Measurements from ENCODE around the gene B4GALT2. TPM values are rescaled to one million over a fixed set of nuclear protein-coding genes. Genes with fewer than 3 reads are reported as not detected.

The B4GALT2 gene
- total RNA-seq, 1 experiment from 2014 or later, result 76.8 TPM

GRCh38 chr1:44014365-44015104 is 35.5 kb downstream of the B4GALT2 start:
- ATAC-seq, result no peak
- POLR2A ChIA-PET, result interaction anchor here (0.7 kb wide), 1 partner anchor 561 kb away, joined by 3 read pairs; the partner anchor contains the start of gene HYI
- intact Hi-C loops (cut with micrococcal nuclease), result no loop called here

More at GRCh38 chr1:44014365-44015104, 35.5 kb downstream of the B4GALT2 start:
- Histone ChIP-seq H3K9me3 (ENCODE audit: control insufficient read depth in 1 of 2, insufficient read depth in 1 of 2, low read depth in 1 of 2, low read length in 2 of 2) (no peaks in the 10 kb centered on the region), H4K20me1 (ENCODE audit: insufficient read depth) (no peaks in the 10 kb centered on the region), H3K36me3 (ENCODE audit: control insufficient read depth in 1 of 2, insufficient read depth in 2 of 2, low read length in 2 of 2) (no peaks in the 10 kb centered on the region), H3K27me3 (ENCODE audit: insufficient read depth, low read length) (no peaks in the 10 kb centered on the region), H3K9me2 (ENCODE audit: insufficient read depth) (no peaks in the 10 kb centered on the region), H3K4me2 (ENCODE audit: low read length) (no peak overlapping the region), H3K27ac (ENCODE audit: low read depth, low read length) (no peak overlapping the region), H3K79me2 (ENCODE audit: insufficient read depth, low read length) (no peaks in the 10 kb centered on the region), H3K4me1 (ENCODE audit: control insufficient read depth in 1 of 2, insufficient read depth in 2 of 2, low read length in 2 of 2) (peaks cover 7 to 8% of the 10 kb centered on the region in 2 experiments; a peak in 3 of 4 replicates), H2AFZ (ENCODE audit: low read depth, low read length, poor library complexity, severe bottlenecking) (no peak overlapping the region), H3K9ac (ENCODE audit: low read length) (no peak overlapping the region), H3K4me3 (replicated peaks in 1 of 2; ENCODE audit: low read depth in 1 of 2, low read length in 2 of 2) (no peak overlapping the region)
- TF ChIP-seq TCF7L2 (IDR thresholded peaks at IDR 0.05; ENCODE audit: borderline replicate concordance, extremely low read depth, insufficient read depth, insufficient read length) (no peak), MAX (IDR thresholded peaks at IDR 0.05) (no peak), EZH2 (IDR thresholded peaks at IDR 0.05) (no peak), RAD21 (IDR thresholded peaks at IDR 0.05; ENCODE audit: low read depth) (no peak), CTCF (IDR thresholded peaks at IDR 0.05 in 2 of 3, conservative IDR thresholded peaks at IDR 0.05 in 1 of 3; ENCODE audit: borderline replicate concordance in 1 of 3, insufficient read depth in 1 of 3, low read depth in 2 of 3, low read length in 2 of 3) (no peak), CBX3 (IDR thresholded peaks at IDR 0.05; ENCODE audit: low read depth) (no peak), FOSL1 (IDR thresholded peaks at IDR 0.05; ENCODE audit: low read depth) (no peak), POLR2A (IDR thresholded peaks at IDR 0.05; ENCODE audit: borderline replicate concordance, extremely low read depth, insufficient read depth, insufficient read length) (no peak), POLR2AphosphoS5 (IDR thresholded peaks at IDR 0.05; ENCODE audit: low read depth, low read length) (no peak), SP1 (IDR thresholded peaks at IDR 0.05; ENCODE audit: low read depth) (no peak), CEBPB (IDR thresholded peaks at IDR 0.05; ENCODE audit: low read depth) (no peak), YY1 (IDR thresholded peaks at IDR 0.05; ENCODE audit: extremely low read depth, insufficient replicate concordance, low read depth, low read length) (no peak), ATF3 (IDR thresholded peaks at IDR 0.05) (no peak), ZNF274 (IDR thresholded peaks at IDR 0.05; ENCODE audit: low read depth, low read length) (no peak), ZBTB33 (IDR thresholded peaks at IDR 0.05; ENCODE audit: extremely low read depth, insufficient replicate concordance, low read length) (no peak), ELF1 (IDR thresholded peaks at IDR 0.05; ENCODE audit: borderline replicate concordance, low read depth) (no peak), SIN3A (IDR thresholded peaks at IDR 0.05; ENCODE audit: low read depth) (no peak)
- ChIA-PET CTCF (interaction anchor here (1.3 to 1.9 kb wide), 2 partner anchors 8 to 22 kb away, joined by 3 to 5 read pairs; no protein-coding TSS in a partner anchor), RAD21 (ENCODE audit: low non-redundant PET in 1 of 2, low total read pairs in 2 of 2, uncharacterized antibody in 2 of 2, unreplicated experiment in 2 of 2) (no interaction called here)
- BruUV-seq (replicated peaks), result no TSS peak
- no peak for DNase-seq (ENCODE audit: low read depth, low spot score)

Measured in HCT116 (cell line).